Breast epithelium (tissue), 3 donors: Measurements from ENCODE around the gene LFNG.

ENCODE experiments used
- CTCF ChIP-seq, 3 donors: fragments of 450-650 bp; IDR thresholded peaks; one replicate each; pipeline ENCODE4 v1.5.1; 2016 to 2017; ENCODE audit warnings: antibody characterized with exemption in 3 of 3, mild to moderate bottlenecking in 3 of 3, moderate library complexity in 3 of 3
- POLR2A ChIP-seq: fragments of 450-650 bp; IDR thresholded peaks from one replicate; pipeline ENCODE4 v1.6.1; 2016; ENCODE audit warnings: antibody characterized with exemption, mild to moderate bottlenecking, moderate library complexity
- POLR2AphosphoS5 ChIP-seq, 3 donors: sonication (generic); formaldehyde crosslinking; IDR thresholded peaks; one replicate each; pipeline ENCODE4 v1.6.1; 2017; ENCODE audit warnings: antibody characterized with exemption in 3 of 3

- TF ChIP-seq CTCF (IDR thresholded peaks at IDR 0.05) (no peak), POLR2AphosphoS5 (IDR thresholded peaks at IDR 0.05) (no peak), POLR2A (no peak)
These were observed 47.5 kb downstream of the LFNG start for GRCh38 chr7:2566890-2567678.
